Measurements from ENCODE around the gene FAM131A. TPM values are rescaled to one million over a fixed set of nuclear protein-coding genes. Genes with fewer than 3 reads are reported as not detected.

FAM131A gene
- total RNA-seq, 4 donors from 2014 or later, result 7.4 to 20.2 (median 10.4) TPM

GRCh38 chr3:184315543-184315867 is 21.9 kb upstream of the FAM131A start:
- 0% methylated on average over 3 to 4 of the region's 6 CpGs for WGBS, 2 donors
- Histone ChIP-seq H3K36me3 (peaks cover 7 to 31% (median 13%) of the 10 kb centered on the region in 3 donors), H3K4me1 (peaks cover 24 to 59% (median 43%) of the 10 kb centered on the region in 3 donors), H3K27me3 (no peaks in the 10 kb centered on the region), H3K9me3 (no peaks in the 10 kb centered on the region), H3K27ac (peak overlapping the region; percentile 99 to 100 (median 100)), H3K4me3 (peak overlapping the region; percentile 70 to 94 (median 81))
- intact Hi-C loops (cut with DNase I), result no loop called here
- TF ChIP-seq POLR2A (IDR thresholded peaks at IDR 0.05), result no peak
- TF ChIP-seq, protein P1, sequence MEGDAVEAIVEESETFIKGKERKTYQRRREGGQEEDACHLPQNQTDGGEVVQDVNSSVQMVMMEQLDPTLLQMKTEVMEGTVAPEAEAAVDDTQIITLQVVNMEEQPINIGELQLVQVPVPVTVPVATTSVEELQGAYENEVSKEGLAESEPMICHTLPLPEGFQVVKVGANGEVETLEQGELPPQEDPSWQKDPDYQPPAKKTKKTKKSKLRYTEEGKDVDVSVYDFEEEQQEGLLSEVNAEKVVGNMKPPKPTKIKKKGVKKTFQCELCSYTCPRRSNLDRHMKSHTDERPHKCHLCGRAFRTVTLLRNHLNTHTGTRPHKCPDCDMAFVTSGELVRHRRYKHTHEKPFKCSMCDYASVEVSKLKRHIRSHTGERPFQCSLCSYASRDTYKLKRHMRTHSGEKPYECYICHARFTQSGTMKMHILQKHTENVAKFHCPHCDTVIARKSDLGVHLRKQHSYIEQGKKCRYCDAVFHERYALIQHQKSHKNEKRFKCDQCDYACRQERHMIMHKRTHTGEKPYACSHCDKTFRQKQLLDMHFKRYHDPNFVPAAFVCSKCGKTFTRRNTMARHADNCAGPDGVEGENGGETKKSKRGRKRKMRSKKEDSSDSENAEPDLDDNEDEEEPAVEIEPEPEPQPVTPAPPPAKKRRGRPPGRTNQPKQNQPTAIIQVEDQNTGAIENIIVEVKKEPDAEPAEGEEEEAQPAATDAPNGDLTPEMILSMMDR (IDR thresholded peaks at IDR 0.05), result no peak
- no peak for DNase-seq

DNA sequence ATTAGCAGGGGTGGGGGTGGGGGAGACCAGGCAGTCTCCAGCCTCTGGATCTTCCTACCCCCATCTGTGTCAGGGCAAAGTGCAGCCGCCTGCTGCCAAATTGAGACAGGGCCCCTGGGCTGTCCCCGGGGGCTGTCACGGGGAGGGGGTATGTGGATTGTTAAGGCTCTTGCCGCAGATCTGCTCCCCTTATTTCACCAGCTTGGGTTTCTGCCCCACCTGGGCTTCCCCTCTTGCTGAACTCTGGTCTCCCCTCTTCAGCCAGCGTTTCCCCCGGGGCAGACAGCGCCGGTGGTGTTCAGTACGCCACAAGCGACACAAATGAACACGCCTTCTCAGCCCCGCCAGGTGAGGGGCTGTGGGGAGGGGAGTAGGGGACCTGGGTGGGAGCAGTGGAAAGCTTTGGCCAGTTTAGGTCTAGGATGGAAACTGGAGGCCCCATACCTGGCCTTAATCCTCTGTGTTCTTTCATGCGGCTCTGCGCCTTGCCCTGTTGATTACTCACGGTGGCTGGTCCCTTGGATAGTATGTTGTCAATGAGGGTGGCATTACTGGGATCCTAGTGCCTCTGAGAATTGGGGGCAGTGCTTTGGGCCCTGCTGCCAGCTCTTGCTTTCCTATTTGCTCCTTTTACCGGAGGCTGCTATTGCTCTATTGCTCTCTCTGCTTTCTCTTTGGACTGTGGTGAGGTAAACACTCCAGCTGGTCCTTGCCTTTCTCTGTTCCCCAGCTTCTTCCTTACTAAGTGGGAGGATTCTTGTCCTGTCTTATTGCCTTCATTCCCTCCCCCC is 21.3 kb upstream of the FAM131A start:
- Histone ChIP-seq H3K4me1 (peaks cover 30 to 65% (median 47%) of the 10 kb centered on the region in 3 donors), H3K9me3 (no peaks in the 10 kb centered on the region), H3K4me3 (peak overlapping the region; percentile 70 to 94 (median 81)), H3K27ac (peak overlapping the region; percentile 99 to 100 (median 100)), H3K36me3 (peaks cover 7 to 36% (median 19%) of the 10 kb centered on the region in 3 donors), H3K27me3 (no peaks in the 10 kb centered on the region)
- intact Hi-C loops (cut with DNase I), result no loop called here
- no peak for DNase-seq
- WGBS, 2 donors, result 13 to 16% methylated on average over 4 to 11 of the region's 16 CpGs
- TF ChIP-seq, protein P1 (IDR thresholded peaks at IDR 0.05), result peak in 1 of 6 experiments; percentile 4
- no peak for TF ChIP-seq POLR2A (IDR thresholded peaks at IDR 0.05)

GRCh38 chr3:184316792-184317191 is 20.6 kb upstream of the FAM131A start:
- DNase-seq, result no peak
- 61 to 71% methylated on average over 7 of the region's 7 CpGs for WGBS, 2 donors
- intact Hi-C loops (cut with DNase I), result no loop called here
- Histone ChIP-seq H3K27me3 (no peaks in the 10 kb centered on the region), H3K27ac (peak overlapping the region; percentile 99 to 100 (median 100)), H3K4me1 (peaks cover 36 to 72% (median 52%) of the 10 kb centered on the region in 3 donors), H3K4me3 (peak overlapping the region; percentile 70 to 94 (median 81)), H3K36me3 (peaks cover 15 to 44% (median 26%) of the 10 kb centered on the region in 3 donors), H3K9me3 (no peaks in the 10 kb centered on the region)
- TF ChIP-seq POLR2A (IDR thresholded peaks at IDR 0.05), result no peak
- TF ChIP-seq, protein P1 (IDR thresholded peaks at IDR 0.05), result no peak

DNA sequence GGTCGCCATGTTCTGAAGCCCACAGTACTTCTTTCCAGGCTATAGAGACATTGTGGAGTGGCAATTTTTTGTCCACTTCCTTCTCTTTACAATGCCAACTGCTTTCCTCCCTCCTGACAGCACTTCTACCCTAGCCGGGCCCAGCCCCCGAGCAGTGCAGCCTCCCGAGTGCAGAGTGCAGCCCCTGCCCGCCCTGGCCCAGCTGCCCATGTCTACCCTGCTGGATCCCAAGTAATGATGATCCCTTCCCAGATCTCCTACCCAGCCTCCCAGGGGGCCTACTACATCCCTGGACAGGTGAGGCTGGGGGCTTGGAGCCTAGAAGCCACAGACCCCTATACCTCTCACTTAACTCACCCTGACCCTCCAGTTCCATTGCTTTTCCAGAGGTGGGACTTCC is 20.2 kb upstream of the FAM131A start:
- Histone ChIP-seq H3K27me3 (no peaks in the 10 kb centered on the region), H3K36me3 (peaks cover 19 to 48% (median 30%) of the 10 kb centered on the region in 3 donors), H3K9me3 (no peaks in the 10 kb centered on the region), H3K4me1 (peaks cover 36 to 76% (median 55%) of the 10 kb centered on the region in 3 donors), H3K4me3 (peak overlapping the region in 2 of 4 donors; percentile 70 to 94), H3K27ac (peak overlapping the region; percentile 10 to 100 (median 96))
- WGBS, 2 donors, result 34% methylated on average over 5 of the region's 5 CpGs; no CpG with 5 or more reads in 1 of the 2 donors
- TF ChIP-seq, protein P1 (IDR thresholded peaks at IDR 0.05), result no peak
- no peak for TF ChIP-seq POLR2A (IDR thresholded peaks at IDR 0.05)
- intact Hi-C loops (cut with DNase I), result no loop called here
- DNase-seq, result no peak

- no peaks in the 10 kb centered on the region for H3K27me3 ChIP-seq
- WGBS, 2 donors, result 0% methylated on average over 1 of the region's 4 CpGs; no CpG with 5 or more reads in 1 of the 2 donors
- H3K36me3 ChIP-seq, result peaks cover 46 to 76% (median 59%) of the 10 kb centered on the region in 3 donors
- intact Hi-C loops (cut with DNase I), result no loop called here
- H3K9me3 ChIP-seq, result no peaks in the 10 kb centered on the region
- DNase-seq, result peak; percentile 55
- H3K27ac ChIP-seq, result peak overlapping the region; percentile 92 to 100 (median 98)
- H3K4me3 ChIP-seq, result peak overlapping the region; percentile 23 to 64 (median 50)
- TF ChIP-seq, protein P1 (IDR thresholded peaks at IDR 0.05), result no peak
- TF ChIP-seq POLR2A (IDR thresholded peaks at IDR 0.05), result no peak
- H3K4me1 ChIP-seq, result peaks cover 36 to 74% (median 55%) of the 10 kb centered on the region in 3 donors
Observed at GRCh38 chr3:184320104-184320445, 17.3 kb upstream of the FAM131A start.
